GM12801 (cell line): Measurements from ENCODE around the gene RTKN.

Experiments
- TF ChIP-seq, protein P1 (sequence below): IDR thresholded peaks from one replicate; pipeline ENCODE4 v1.5.1; 2011; ENCODE audit warnings: control low read depth; ENCODE audit not compliant: insufficient read length; ENCODE audit errors: extremely low read depth

Gene RTKN

DNA sequence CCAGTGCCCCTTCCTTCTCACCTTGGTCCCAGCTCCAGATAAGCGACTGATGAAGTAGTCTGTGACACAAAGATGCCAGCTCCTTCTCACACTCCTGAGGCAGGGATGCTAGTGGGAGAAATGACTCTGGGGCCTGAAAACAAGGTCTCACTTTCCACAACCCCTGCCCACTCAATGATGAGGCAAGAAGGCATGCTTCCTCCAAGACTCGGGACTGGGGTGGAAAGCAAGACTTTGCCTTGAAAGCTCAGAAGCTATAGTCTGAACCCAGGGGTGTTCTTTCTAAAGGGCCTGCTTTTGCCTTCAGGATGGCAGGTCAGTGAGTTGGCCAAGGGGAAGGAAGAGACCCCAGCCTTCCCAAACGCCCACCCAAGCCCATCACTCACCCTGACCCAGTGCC is 39.7 kb upstream of the RTKN start:
- TF ChIP-seq, protein P1, sequence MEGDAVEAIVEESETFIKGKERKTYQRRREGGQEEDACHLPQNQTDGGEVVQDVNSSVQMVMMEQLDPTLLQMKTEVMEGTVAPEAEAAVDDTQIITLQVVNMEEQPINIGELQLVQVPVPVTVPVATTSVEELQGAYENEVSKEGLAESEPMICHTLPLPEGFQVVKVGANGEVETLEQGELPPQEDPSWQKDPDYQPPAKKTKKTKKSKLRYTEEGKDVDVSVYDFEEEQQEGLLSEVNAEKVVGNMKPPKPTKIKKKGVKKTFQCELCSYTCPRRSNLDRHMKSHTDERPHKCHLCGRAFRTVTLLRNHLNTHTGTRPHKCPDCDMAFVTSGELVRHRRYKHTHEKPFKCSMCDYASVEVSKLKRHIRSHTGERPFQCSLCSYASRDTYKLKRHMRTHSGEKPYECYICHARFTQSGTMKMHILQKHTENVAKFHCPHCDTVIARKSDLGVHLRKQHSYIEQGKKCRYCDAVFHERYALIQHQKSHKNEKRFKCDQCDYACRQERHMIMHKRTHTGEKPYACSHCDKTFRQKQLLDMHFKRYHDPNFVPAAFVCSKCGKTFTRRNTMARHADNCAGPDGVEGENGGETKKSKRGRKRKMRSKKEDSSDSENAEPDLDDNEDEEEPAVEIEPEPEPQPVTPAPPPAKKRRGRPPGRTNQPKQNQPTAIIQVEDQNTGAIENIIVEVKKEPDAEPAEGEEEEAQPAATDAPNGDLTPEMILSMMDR = no peak

DNA sequence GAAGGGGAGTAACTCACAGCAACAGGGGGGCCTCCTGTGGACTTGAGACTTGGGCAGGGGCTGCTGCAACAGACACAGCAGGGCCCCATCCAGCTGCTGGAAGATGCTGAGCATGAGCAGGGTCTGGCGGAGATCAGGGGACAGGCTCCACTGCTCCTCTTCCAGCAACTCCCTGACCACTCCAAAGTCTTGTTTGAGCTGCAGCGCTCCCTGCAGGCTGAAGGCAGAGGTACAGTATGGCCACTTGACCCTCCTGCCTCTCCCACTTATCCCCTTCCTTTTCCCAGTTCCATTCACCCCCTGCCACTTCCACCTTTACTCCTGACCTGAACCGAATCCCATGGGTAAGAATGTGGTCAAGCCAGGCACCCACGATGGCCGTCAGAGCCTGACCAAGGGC is 33.2 kb upstream of the RTKN start:
- TF ChIP-seq, protein P1 = no peak

DNA sequence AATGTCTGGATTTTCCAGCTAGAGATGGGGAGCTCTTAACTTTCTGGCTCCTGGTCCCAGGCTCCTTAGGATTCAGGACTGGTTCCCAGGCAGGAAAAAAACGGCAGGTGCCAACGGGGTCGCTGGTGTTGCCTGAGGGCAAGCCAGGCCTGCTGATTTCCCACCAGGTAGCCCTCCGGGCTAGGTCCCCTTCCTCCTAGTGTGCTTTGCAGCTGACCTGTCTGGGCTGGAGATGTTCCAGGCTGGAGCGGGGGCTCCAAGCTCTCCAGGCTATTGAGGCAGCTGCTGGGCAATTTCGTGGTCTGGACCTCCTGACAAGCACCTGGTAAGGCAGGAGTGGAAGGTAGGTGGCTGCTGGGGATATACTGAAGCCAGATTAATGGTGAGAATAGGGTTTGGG is 32.7 kb upstream of the RTKN start:
- TF ChIP-seq, protein P1 = no peak

DNA sequence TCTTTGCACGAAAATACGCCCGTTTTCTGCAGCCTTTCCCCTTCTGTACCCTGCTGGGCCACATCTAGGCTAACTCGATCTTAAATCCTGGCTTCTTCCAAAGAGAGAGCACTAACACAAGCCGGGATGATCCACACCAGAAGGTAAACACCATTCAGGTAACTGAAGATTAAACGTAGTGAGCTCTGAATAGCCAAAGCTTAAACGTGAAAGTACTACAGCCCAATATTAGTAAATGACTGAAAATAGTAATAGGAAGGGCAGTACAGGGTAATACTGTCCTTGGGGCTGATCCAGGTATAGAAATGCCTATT is 31.2 kb upstream of the RTKN start:
- TF ChIP-seq, protein P1 = no peak

DNA sequence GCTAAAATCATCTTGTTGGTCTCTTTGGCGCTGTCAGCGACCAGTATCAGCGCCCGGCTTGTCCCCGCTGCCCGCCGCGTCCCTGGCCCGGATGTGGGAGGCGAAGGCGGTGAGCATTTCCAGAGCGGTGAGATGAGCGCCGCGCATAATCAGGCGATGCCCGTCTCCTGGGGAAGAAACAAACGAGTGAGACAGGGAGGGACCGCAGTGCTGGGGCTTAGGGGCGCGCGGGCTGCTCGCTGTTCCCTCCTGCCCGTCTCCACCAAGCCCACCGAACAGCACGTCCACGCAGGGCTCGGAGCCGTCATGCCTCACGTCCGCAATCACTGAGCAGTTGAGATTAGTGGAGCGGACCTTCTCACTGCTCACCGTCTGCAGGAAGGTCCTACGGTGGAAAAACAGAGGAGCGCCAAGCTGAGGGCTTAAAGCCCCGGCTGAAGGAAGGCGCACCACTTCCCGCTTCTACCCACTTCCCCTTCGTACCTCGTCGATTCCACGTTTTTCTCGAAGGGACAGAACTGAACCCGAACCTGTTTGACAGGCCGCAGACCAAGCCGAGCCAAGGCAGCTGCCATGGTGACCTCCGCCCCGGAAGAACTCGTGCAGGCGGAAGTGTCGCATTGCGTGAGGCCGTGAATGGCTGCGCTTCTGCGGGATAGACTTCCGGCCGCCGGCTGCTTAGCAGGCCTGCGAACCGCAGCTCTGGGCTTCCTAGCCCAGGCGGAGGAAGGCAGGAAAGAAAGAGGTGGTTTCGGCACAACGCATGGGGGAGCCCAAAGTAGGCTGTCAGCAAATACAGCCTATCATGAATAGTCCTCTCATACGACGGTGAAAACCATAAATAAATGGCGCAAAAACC is 30.6 kb upstream of the RTKN start, which contains the start of gene MRPL53:
Gene MRPL53, minus strand, starts transcription at position 595 of the 859 bp plus-strand sequence. Its CDS starts 20 bp downstream, at position 575.
- TF ChIP-seq, protein P1 = no peak

DNA sequence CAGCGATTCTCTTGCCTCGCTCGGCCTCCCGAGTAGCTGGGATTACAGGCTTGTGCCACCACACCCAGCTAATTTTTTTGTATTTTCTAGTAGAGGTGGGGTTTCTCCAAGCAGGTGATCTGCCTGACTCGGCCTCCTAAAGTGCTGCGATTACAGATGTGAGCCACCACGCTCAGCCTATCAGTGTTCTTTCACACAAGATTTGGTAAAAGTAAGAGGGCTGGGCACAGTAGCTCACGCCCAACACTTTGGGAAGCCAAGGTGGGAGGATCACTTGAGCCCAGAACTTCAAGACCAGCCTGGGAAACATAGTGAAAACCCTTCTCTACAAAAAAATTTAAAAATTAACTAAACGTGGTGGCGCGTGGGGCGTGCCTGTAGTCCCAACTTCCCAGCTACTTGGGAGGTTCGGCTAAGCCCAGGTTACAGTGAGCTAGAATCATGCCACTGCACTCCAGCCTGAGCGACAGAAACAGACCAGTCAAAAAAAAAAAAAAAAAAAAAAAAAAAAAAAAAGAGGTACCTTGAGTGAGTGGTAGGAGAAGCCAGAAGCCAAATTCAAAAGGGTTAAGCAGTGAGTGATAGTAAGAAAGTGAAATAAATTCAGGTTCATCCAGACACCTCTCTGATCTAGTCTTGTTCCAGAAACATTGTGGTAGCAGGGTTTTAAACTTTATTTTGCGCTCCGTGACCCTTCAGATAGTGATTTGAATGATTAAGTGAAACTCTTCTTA is 29.8 kb upstream of the RTKN start:
- TF ChIP-seq, protein P1 = no peak

DNA sequence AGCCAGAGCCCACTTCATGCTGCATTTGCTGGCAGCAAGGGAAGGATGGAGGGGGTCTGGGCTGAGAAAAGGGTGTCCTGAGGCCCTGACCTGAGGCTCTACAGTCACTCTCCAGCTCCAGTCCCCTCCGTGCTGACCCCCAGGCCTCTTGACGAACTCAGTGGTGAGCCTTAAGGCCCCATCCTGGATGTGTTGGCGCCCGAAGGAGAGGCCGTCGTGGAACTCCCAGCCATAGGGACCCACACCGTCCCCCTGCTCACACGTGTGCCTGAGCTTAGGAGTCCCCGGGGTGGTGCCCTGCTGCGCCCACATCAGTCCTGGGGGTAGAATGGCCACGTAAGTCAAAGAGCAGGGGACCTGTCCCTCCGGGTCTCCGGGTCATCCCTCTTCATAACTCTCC is 22.7 kb upstream of the RTKN start:
- TF ChIP-seq, protein P1 = no peak
